A673 (cell line): ENCODE data around the gene CDC25A. TPM values are rescaled to one million over a fixed set of nuclear protein-coding genes. Genes with fewer than 3 reads are reported as not detected.

Source experiments
- BruUV-seq: library from RNA; stranded (reverse); fragments of 400-500 nt; replicated peaks from 2 replicates; lab custom pipeline; 2021; lab: Mats Ljungman, UMichigan
- CTCF ChIA-PET: fragments of 300-600 bp; sonication (Branson Sonifier 250); formaldehyde crosslinking; loops from one replicate; lab custom pipeline; 2022; ENCODE audit warnings: antibody characterized with exemption; lab: Charles Lee
- POLR2A ChIA-PET: fragments of 300-600 bp; sonication (Branson Sonifier 250); formaldehyde crosslinking; loops from one replicate; lab custom pipeline; 2022; ENCODE audit warnings: antibody characterized with exemption; ENCODE audit not compliant: low non-redundant PET; lab: Charles Lee
- DNase-seq: peaks from one replicate; pipeline ENCODE4 v3.0.0-alpha.2; 2015; ENCODE audit warnings: low spot score
- H3K27ac ChIP-seq: fragments of 200-600 bp; sonication (generic); 2 replicates; pipeline ENCODE4 v1.5.1; 2016; ENCODE audit warnings: mixed run types, low read depth, mild to moderate bottlenecking, mixed read lengths, antibody characterized with exemption, low read length; ENCODE audit not compliant: poor library complexity, severe bottlenecking
- H3K27me3 ChIP-seq: fragments of 200-600 bp; sonication (generic); replicated peaks from 2 replicates; pipeline ENCODE4 v1.6.1; 2017; ENCODE audit warnings: mixed run types, low read depth, mild to moderate bottlenecking, mixed read lengths, antibody characterized with exemption, low read length; ENCODE audit not compliant: insufficient read depth, poor library complexity
- H3K36me3 ChIP-seq: fragments of 200-600 bp; sonication (generic); 2 replicates; pipeline ENCODE4 v1.6.1; 2016; ENCODE audit warnings: mixed run types, mild to moderate bottlenecking, mixed read lengths, antibody characterized with exemption, low read length; ENCODE audit not compliant: insufficient read depth, poor library complexity, severe bottlenecking
- H3K4me1 ChIP-seq: fragments of 200-600 bp; sonication (generic); 2 replicates; pipeline ENCODE4 v1.6.1; 2017; ENCODE audit warnings: mixed run types, mild to moderate bottlenecking, mixed read lengths, antibody characterized with exemption, low read length; ENCODE audit not compliant: insufficient read depth, poor library complexity, severe bottlenecking
- H3K4me3 ChIP-seq: fragments of 200-600 bp; sonication (generic); 2 replicates; pipeline ENCODE4 v1.5.1; 2016; ENCODE audit warnings: low read depth, mixed run types, mild to moderate bottlenecking, mixed read lengths, low read length; ENCODE audit not compliant: poor library complexity, severe bottlenecking
- H3K9me3 ChIP-seq: fragments of 200-600 bp; sonication (generic); 2 replicates; pipeline ENCODE4 v1.6.1; 2016; ENCODE audit warnings: mixed run types, low read depth, mild to moderate bottlenecking, mixed read lengths, antibody characterized with exemption, low read length; ENCODE audit not compliant: poor library complexity, severe bottlenecking
- EZH2 ChIP-seq: fragments of 200-600 bp; sonication (generic); IDR thresholded peaks from 2 replicates; pipeline ENCODE4 v1.6.1; 2017; ENCODE audit warnings: borderline replicate concordance, low read depth, mild to moderate bottlenecking, mixed read lengths, antibody characterized with exemption, low read length; ENCODE audit not compliant: poor library complexity, severe bottlenecking
- intact Hi-C: fragments of 100-400 bp; cut with micrococcal nuclease; formaldehyde crosslinking; loops from one replicate; pipeline ENCODE4 v1.10.0; 2022; ENCODE audit not compliant: unreplicated experiment
- total RNA-seq: library from RNA; stranded (reverse); gene quantifications from 2 replicates; pipeline ENCODE4 v1.2.3, GENCODE V29; 2021
- TF ChIP-seq, protein P1 (sequence below): fragments of 300-800, 200-600 bp; sonication (generic); conservative IDR thresholded peaks from 2 replicates; pipeline ENCODE4 v1.5.1; 2017; ENCODE audit warnings: low read depth, mild to moderate bottlenecking, antibody characterized with exemption, low read length, moderate library complexity, mixed read lengths

CDC25A gene
- total RNA-seq, 1 experiment from 2014 or later, result 34.6 TPM

DNA sequence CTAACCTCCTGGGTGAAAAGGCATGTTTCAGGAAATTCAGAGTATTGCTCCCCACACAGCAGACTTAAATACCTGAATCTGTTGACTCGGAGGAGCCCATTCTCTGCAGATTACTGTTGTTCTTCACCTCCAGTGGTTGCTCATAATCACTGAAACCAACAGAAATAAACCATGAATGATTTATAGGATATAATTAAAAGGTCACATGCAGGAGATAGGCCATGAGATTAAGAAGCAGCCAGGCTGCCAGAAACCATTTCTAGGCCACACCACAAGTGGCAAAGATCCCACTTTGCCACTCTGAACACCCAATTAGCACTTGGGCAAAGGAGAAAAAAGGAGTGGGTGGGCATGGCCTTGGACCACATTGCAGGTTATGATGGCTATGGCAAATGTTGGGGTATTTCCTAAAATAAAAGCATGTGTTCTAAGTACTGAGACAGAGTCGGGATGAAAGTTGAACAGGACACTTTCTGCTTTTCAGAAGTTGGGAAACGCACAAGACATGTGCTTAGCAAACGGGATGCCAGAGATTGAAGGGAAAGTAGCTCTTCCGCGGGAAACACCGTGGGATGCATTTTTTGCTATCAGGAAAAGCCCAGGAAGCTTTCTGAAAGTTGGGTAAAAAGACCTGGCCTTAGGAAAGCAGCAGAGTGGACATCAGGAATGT lies 1.5 kb downstream of the CDC25A start:
- ChIA-PET CTCF (no interaction called here), POLR2A (no interaction called here)
- no TSS peak for BruUV-seq
- TF ChIP-seq, protein P1, sequence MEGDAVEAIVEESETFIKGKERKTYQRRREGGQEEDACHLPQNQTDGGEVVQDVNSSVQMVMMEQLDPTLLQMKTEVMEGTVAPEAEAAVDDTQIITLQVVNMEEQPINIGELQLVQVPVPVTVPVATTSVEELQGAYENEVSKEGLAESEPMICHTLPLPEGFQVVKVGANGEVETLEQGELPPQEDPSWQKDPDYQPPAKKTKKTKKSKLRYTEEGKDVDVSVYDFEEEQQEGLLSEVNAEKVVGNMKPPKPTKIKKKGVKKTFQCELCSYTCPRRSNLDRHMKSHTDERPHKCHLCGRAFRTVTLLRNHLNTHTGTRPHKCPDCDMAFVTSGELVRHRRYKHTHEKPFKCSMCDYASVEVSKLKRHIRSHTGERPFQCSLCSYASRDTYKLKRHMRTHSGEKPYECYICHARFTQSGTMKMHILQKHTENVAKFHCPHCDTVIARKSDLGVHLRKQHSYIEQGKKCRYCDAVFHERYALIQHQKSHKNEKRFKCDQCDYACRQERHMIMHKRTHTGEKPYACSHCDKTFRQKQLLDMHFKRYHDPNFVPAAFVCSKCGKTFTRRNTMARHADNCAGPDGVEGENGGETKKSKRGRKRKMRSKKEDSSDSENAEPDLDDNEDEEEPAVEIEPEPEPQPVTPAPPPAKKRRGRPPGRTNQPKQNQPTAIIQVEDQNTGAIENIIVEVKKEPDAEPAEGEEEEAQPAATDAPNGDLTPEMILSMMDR, result no peak
- TF ChIP-seq EZH2, result no peak
- no peak for DNase-seq
- Histone ChIP-seq H3K4me3 (peak overlapping the region; percentile 75), H3K27me3 (no peaks in the 10 kb centered on the region), H3K36me3 (peaks cover 35% of the 10 kb centered on the region), H3K9me3 (no peaks in the 10 kb centered on the region), H3K4me1 (peaks cover 4% of the 10 kb centered on the region), H3K27ac (peak overlapping the region; percentile 77)
- intact Hi-C loops, result no loop called here

DNA sequence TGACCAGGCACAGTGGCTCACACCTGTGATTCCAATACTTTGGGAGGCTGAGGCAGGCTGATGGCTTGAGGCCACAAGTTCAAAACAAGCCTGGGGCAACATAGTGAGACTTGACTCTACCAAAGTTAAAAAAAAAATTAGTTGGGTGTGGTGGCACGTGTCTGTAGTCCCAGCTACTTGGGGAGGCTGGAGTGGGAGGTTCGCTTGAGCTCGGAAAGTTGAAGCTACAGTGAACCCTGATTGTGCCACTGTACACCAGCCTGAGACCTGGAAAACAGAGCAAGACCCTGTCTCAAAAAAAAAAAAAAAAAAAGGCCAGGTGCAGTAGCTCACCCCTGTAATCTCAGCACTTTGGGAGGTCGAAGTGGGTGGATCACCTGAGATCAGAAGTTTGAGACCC lies 3.1 kb downstream of the CDC25A start:
- ChIA-PET CTCF (no interaction called here), POLR2A (interaction anchor here (0.5 kb wide), 1 partner anchor 294 kb away, joined by 3 read pairs; no protein-coding TSS in a partner anchor)
- intact Hi-C loops, result no loop called here
- Histone ChIP-seq H3K27me3 (no peaks in the 10 kb centered on the region), H3K36me3 (peaks cover 45% of the 10 kb centered on the region), H3K9me3 (no peaks in the 10 kb centered on the region), H3K4me3 (no peak overlapping the region), H3K27ac (no peak overlapping the region), H3K4me1 (peaks cover 4% of the 10 kb centered on the region)
- BruUV-seq, result no TSS peak
- no peak for TF ChIP-seq EZH2
- TF ChIP-seq, protein P1, result no peak
- no peak for DNase-seq

DNA sequence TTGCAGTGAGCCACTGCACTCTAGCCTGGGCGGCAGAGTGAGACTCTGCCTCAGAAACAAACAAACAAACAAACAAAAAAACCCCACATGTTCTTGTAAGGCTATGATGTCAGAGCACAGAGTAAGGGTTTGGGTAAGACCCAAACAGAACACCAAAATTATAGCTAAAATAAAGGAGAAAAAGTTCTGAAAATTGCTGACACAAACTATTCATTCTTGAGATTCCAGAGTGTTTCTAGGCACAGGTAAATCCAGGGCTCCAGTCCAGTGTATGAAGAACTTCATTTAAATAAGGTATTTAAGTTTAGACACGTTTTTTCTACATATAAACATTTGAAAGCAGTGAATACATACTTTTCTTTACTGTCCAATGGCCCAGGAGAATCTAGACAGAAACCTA lies 3.9 kb downstream of the CDC25A start:
- Histone ChIP-seq H3K9me3 (no peaks in the 10 kb centered on the region), H3K36me3 (peaks cover 46% of the 10 kb centered on the region), H3K27ac (no peak overlapping the region), H3K27me3 (no peaks in the 10 kb centered on the region), H3K4me1 (peaks cover 4% of the 10 kb centered on the region), H3K4me3 (no peak overlapping the region)
- BruUV-seq, result no TSS peak
- POLR2A ChIA-PET, result no interaction called here
- intact Hi-C loops, result no loop called here
- no peak for TF ChIP-seq EZH2
- TF ChIP-seq, protein P1, result no peak
- no peak for DNase-seq
- CTCF ChIA-PET, result no interaction called here
